ENCODE results near the gene HTR1D.
"Not testable (repeated sequence)": the region's sequence is repeated elsewhere in the genome, so short reads cannot be mapped to it uniquely, and the experiment has no call there.

HTR1D gene

GRCh38 chr1:23216771-23217420, 406 bp downstream of the HTR1D start:
- no peak for DNase-seq (ENCODE audit: low read depth, low spot score)

GRCh38 chr1:23215751-23216449, 1.4 kb downstream of the HTR1D start:
- DNase-seq (ENCODE audit: low read depth, low spot score) = no peak

GRCh38 chr1:23215291-23215690, 2.0 kb downstream of the HTR1D start:
- DNase-seq (ENCODE audit: low read depth, low spot score) = no peak

DNA sequence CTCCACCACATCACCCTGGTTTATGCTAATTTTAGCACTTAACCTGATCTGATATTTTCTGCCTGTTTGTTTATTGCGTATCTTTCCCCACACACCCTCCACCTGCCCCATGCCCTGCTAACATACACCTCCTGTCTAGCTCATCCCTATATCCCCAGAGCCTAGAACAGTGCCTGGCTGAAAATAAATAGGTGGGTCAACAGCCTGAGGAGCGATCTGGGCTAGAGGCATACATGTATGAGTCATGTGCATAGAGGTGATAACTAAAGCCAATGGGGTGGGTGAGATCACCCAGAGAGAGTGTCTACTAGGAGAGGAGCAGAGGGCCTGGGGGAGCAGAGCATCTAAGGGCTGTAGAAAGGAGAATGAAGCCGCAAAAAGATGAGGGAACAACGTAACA, 2.7 kb downstream of the HTR1D start:
- DNase-seq (ENCODE audit: low read depth, low spot score) = no peak

DNA sequence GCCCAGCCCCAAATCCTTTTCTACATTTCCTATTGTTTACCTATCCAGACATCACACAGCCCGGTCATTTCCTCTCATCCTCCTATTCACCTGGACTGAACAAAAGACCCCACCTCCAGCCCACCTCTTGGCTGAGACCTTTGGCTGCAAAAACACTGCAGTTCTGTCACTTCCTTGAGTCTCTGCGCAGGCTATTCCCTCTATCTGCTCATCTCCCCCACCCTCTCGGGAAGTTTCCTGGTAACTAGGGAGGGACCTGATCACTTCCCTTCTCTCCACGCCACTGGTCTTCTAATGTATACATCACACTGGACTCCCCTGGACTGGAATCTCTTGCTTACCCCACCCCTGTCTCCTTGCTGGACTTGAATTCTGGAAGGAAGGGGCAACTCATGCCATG, 5.3 kb downstream of the HTR1D start:
- DNase-seq (ENCODE audit: low read depth, low spot score) = no peak

GRCh38 chr1:23210963-23211362, 6.3 kb downstream of the HTR1D start:
- no peak for DNase-seq (ENCODE audit: low read depth, low spot score)

- no peak for DNase-seq (ENCODE audit: low read depth, low spot score)
Measured at GRCh38 chr1:23210351-23210785, 6.9 kb downstream of the HTR1D start.

DNA sequence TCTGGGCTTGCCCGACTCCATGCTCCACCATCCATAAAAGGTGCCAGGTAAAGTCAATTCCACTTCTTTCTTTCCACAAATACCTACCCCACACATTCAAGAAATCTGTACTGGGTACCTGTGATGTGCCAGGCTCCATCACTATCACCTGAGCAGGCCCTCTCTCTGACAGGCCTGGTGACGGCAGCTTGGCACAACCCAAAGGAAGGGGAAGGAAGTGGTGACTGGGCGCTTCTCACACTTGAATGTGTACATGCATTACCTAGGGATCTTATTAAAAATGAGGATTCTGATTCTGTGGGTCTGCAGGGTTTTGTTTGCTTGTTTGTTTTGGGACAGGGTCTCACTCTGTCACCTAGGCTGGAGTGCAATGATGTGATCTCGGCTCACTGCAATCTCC, 7.5 kb downstream of the HTR1D start:
- no peak for DNase-seq (ENCODE audit: low read depth, low spot score)

GRCh38 chr1:23208527-23208926, 8.8 kb downstream of the HTR1D start:
- no peak for DNase-seq (ENCODE audit: low read depth, low spot score)

GRCh38 chr1:23207733-23208132, 9.6 kb downstream of the HTR1D start:
- DNase-seq (ENCODE audit: low read depth, low spot score) = not testable (repeated sequence)

DNA sequence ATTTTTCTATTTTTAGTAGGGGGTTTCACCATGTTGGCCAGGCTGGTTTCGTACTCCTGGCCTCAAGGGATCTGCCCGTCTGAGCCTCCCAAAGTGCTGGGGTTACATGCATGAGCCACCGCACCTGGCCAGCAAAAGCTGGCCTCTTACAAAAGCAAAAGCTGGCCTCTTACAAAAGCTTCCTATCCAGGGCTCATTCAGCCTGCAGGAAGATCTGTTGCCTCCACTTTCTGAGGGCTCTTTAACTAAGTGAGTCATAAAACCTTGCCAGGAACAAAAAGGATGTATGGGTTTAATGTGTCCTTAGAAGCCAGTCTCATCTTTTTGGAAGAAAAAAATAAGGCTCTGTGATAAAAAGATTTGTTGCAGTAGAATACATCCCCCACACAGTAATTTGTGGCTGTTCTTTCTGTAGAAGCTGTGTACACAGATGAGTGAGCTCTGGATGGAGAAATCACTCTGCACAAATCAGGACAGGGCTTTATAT, 15.0 kb downstream of the HTR1D start:
- DNase-seq (ENCODE audit: low read depth, low spot score) = no peak

DNA sequence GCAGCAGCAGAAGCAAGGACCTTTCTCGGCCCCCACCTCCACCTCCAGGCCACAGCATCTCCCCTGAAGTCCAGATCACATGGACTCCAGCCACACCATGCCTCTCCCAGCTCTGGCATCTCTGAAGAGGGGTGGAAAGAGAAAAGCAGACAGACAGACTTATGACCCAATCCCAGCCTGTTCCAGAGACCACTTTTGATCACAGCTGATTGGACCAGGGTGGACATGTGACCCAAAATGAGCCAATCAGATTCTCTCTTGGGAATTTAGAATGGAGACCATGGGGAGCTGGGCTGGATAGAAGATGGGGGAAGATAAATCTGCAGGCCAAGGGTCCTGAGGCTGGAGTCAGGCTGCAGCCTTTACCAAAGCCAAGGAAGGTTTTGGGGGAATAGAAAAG, 16.4 kb downstream of the HTR1D start:
- no peak for DNase-seq (ENCODE audit: low read depth, low spot score)

DNA sequence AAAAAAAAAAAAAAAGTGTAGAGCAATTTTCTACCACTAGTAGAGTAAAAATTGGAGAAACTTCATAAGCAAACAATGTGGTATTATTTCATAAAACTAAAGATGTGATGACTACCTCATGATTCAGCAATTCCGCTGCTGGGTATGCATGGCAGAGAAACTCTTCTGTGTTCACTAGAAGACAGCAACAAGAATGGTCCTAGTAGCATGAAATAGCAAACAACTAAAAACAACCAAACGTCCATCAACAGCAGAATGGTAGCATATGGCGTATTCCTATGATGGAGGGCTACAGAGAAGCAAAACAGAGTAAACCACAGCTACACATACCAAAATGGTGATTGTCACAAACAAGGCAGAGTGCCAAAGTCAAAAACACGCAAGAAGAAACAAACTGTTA, 18.9 kb downstream of the HTR1D start:
- DNase-seq (ENCODE audit: low read depth, low spot score) = peak; percentile 89

- DNase-seq (ENCODE audit: low read depth, low spot score) = no peak
Measured at GRCh38 chr1:23196627-23197328, 20.5 kb downstream of the HTR1D start.

GRCh38 chr1:23194119-23194984, 22.9 kb downstream of the HTR1D start:
- DNase-seq (ENCODE audit: low read depth, low spot score) = peak; percentile 55

- DNase-seq (ENCODE audit: low read depth, low spot score) = no peak
Measured at GRCh38 chr1:23193391-23194118, 23.7 kb downstream of the HTR1D start.

- DNase-seq (ENCODE audit: low read depth, low spot score) = no peak
Measured at GRCh38 chr1:23191199-23191598, 26.1 kb downstream of the HTR1D start.

- DNase-seq (ENCODE audit: low read depth, low spot score) = not testable (repeated sequence)
Measured at GRCh38 chr1:23188936-23189452, 28.3 kb downstream of the HTR1D start.

DNA sequence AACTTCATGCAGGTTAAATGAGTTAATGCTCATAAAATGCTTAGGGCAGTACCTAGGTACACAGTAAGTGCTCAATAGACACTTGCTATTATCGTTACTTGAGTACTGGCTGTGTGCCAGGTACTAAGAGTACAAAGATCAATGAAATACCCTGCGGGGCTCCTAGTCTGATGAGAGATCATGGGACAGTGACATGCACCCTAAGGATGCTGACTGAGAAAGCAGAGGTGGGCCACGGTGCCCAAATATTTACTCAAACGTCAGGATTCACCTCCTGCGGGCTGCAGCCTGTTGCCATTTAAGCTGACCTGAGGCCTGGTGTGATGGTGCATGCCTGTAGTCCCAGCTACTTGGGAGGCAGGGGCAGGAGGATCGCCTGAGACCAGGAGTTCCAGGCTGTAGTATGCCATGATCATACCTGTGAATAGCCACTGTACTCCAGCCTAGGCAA, 28.8 kb downstream of the HTR1D start:
- DNase-seq (ENCODE audit: low read depth, low spot score) = no peak

DNA sequence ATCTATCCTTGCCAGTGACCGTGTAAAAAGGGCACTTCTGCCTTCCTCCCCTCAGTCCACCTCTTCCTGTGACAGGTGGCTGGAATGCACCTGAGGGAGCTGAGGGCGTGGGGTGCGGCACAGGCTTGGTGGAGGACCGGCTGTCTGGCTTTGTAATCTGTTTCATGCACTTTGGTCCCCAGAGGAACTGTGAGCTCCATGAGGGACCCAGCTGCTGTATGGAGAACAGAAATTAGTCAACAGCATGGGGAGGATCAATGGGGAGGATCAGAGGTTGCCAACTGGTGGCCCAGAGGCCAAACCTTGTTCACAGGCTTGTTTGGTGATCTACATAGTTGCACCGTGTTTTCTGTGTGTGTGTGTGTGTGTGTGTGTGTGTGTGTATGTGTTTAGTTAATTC, 29.7 kb downstream of the HTR1D start:
- no peak for DNase-seq (ENCODE audit: low read depth, low spot score)

DNA sequence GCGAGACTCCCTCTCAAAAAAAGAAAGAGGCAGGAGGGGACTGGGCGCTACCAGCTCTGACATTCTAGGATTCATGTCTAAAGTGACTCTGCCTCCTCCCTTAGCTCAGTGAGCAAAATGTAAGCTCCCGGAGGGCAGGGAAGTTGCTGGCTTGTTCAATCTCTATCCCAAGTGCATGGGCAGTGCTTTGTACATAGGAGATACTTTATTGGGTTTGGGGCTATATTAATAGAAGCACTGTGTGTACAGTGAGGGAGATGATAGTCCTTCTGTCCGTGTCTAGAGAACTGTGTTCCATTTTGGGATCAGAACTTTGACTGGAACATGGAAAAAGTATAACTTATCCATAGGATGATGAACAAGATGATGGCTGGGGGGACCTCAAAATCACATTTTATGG, 31.9 kb downstream of the HTR1D start:
- no peak for DNase-seq (ENCODE audit: low read depth, low spot score)

Data from brain pericyte (primary cell).